Liver (tissue), 3 donors: Measurements from ENCODE around the gene ADISSP.

ENCODE experiments used
- CTCF ChIP-seq: fragments of 150-350 bp; IDR thresholded peaks from 2 replicates; pipeline ENCODE4 v1.5.1; 2017; ENCODE audit warnings: improper control_type of control experiment, low read depth, low read length; ENCODE audit not compliant: missing input control
- EGR1 ChIP-seq, 2 donors: IDR thresholded peaks; 2 replicates each; pipeline ENCODE4 v1.6.1; 2016 to 2018; ENCODE audit warnings: antibody characterized with exemption in 2 of 2, low read depth in 2 of 2
- GABPA ChIP-seq, 2 donors: IDR thresholded peaks in 1 of 2; conservative IDR thresholded peaks in 1 of 2; 2 replicates each; pipeline ENCODE4 v1.6.1; 2016; ENCODE audit warnings: antibody characterized with exemption in 2 of 2, mild to moderate bottlenecking in 1 of 2, moderate library complexity in 1 of 2
- MAX ChIP-seq: IDR thresholded peaks from 2 replicates; pipeline ENCODE4 v1.6.1; 2016; ENCODE audit warnings: antibody characterized with exemption
- RAD21 ChIP-seq, 2 donors: IDR thresholded peaks; 2 replicates each; pipeline ENCODE4 v1.6.1; 2016; ENCODE audit warnings: antibody characterized with exemption in 2 of 2, mild to moderate bottlenecking in 2 of 2
- REST ChIP-seq: IDR thresholded peaks from 2 replicates; pipeline ENCODE4 v1.6.1; 2016; ENCODE audit warnings: antibody characterized with exemption, mild to moderate bottlenecking
- SP1 ChIP-seq: IDR thresholded peaks from 2 replicates; pipeline ENCODE4 v1.6.1; 2018; ENCODE audit warnings: antibody characterized with exemption, mild to moderate bottlenecking
- TAF1 ChIP-seq: conservative IDR thresholded peaks from 2 replicates; pipeline ENCODE4 v1.6.1; 2016; ENCODE audit warnings: antibody characterized with exemption, mild to moderate bottlenecking
- YY1 ChIP-seq: IDR thresholded peaks from 2 replicates; pipeline ENCODE4 v1.6.1; 2016; ENCODE audit warnings: antibody characterized with exemption, mild to moderate bottlenecking
- ZBTB33 ChIP-seq: IDR thresholded peaks from 2 replicates; pipeline ENCODE4 v1.6.1; 2016; ENCODE audit warnings: antibody characterized with exemption
- donor health status: healthy.
- donor health status: healthy.

GRCh38 chr20:3781153-3781910 is 13.8 kb upstream of the ADISSP start, which contains the start of gene SPEF1:
- TF ChIP-seq CTCF (peak; percentile 42), EGR1 (IDR thresholded peaks at IDR 0.05; ENCODE audit: low read depth in 2 of 2) (no peak), GABPA (IDR thresholded peaks at IDR 0.05 in 1 of 2, conservative IDR thresholded peaks at IDR 0.05 in 1 of 2) (no peak), YY1 (peak; percentile 99), MAX (no peak), ZBTB33 (peak; percentile 76), REST (no peak), TAF1 (no peak), RAD21 (IDR thresholded peaks at IDR 0.05) (peak; percentile 76), SP1 (peak; percentile 10)
